IMR-90 (cell line): ENCODE data around the gene SLC8A3. TPM values are rescaled to one million over a fixed set of nuclear protein-coding genes. Genes with fewer than 3 reads are reported as not detected.

Source experiments
- ATAC-seq: fragments of 200-7000 bp; cut with Tn5 transposase; 2 replicates; pipeline ENCODE4 v1.9.1; 2020; ENCODE audit warnings: low read depth, mild to moderate bottlenecking, moderate library complexity
- BruUV-seq: library from RNA; stranded (reverse); fragments of 400-500 nt; replicated peaks from 2 replicates; lab custom pipeline; 2021; lab: Mats Ljungman, UMichigan
- CTCF ChIA-PET: fragments of 300-600 bp; formaldehyde crosslinking; extraction: SDS; loops from one replicate; lab custom pipeline; 2021; ENCODE audit warnings: antibody characterized with exemption; lab: Yijun Ruan, JAX
- POLR2A ChIA-PET: fragments of 300-600 bp; sonication (Branson Sonifier 250); formaldehyde crosslinking; loops from one replicate; lab custom pipeline; 2022; ENCODE audit warnings: antibody characterized with exemption; ENCODE audit not compliant: unreplicated experiment; lab: Charles Lee
- DNase-seq: peaks from one replicate; pipeline ENCODE4 v3.0.0; 2013
- H2AFZ ChIP-seq: replicated peaks from 2 replicates; pipeline ENCODE3; 2013; ENCODE audit warnings: low read length, mild to moderate bottlenecking; ENCODE audit not compliant: poor library complexity
- H2AK5ac ChIP-seq: 2 replicates; pipeline ENCODE4 v1.6.1; 2013; ENCODE audit warnings: low read depth, low read length, inconsistent platforms
- H2AK9ac ChIP-seq: replicated peaks from 2 replicates; pipeline ENCODE3; 2013; ENCODE audit warnings: mild to moderate bottlenecking, low read depth, low read length, moderate library complexity; ENCODE audit not compliant: poor library complexity
- H2BK120ac ChIP-seq: 2 replicates; pipeline ENCODE4 v1.6.1; 2013; ENCODE audit warnings: low read depth, low read length, inconsistent platforms
- H2BK15ac ChIP-seq: 3 replicates; pipeline ENCODE4 v1.6.1; 2013; ENCODE audit warnings: low read depth, low read length, inconsistent platforms
- H2BK20ac ChIP-seq: 2 replicates; pipeline ENCODE4 v1.6.1; 2013; ENCODE audit warnings: low read depth, mild to moderate bottlenecking, inconsistent platforms, low read length, moderate library complexity
- H2BK5ac ChIP-seq: 2 replicates; pipeline ENCODE4 v1.6.1; 2013; ENCODE audit warnings: mild to moderate bottlenecking, low read depth, low read length, inconsistent platforms; ENCODE audit not compliant: poor library complexity, severe bottlenecking
- H3K14ac ChIP-seq: replicated peaks from 2 replicates; pipeline ENCODE4 v1.6.1; 2013; ENCODE audit warnings: low read depth, low read length, inconsistent platforms
- H3K18ac ChIP-seq: 2 replicates; pipeline ENCODE4 v1.6.1; 2013; ENCODE audit warnings: low read depth, low read length, control low read depth
- H3K23ac ChIP-seq: 2 replicates; pipeline ENCODE4 v1.6.1; 2013; ENCODE audit warnings: low read depth, low read length, inconsistent platforms
- H3K27ac ChIP-seq: 2 replicates; pipeline ENCODE4 v1.5.1; 2013; ENCODE audit warnings: mild to moderate bottlenecking, control low read depth, low read length; ENCODE audit not compliant: insufficient read depth
- H3K27me3 ChIP-seq: 2 replicates; pipeline ENCODE4 v1.6.1; 2013; ENCODE audit warnings: low read length; ENCODE audit not compliant: control insufficient read depth, insufficient read depth
- H3K36me3 ChIP-seq: 2 replicates; pipeline ENCODE4 v1.6.1; 2013; ENCODE audit warnings: low read length, mixed read lengths; ENCODE audit not compliant: control insufficient read depth, insufficient read depth
- H3K4ac ChIP-seq: 2 replicates; pipeline ENCODE4 v1.6.1; 2013; ENCODE audit warnings: low read depth, low read length, inconsistent platforms
- H3K4me1 ChIP-seq: 2 replicates; pipeline ENCODE4 v1.6.1; 2013; ENCODE audit warnings: low read length, mixed read lengths; ENCODE audit not compliant: control insufficient read depth, insufficient read depth
- H3K4me2 ChIP-seq: 2 replicates; pipeline ENCODE4 v1.6.1; 2013; ENCODE audit warnings: low read depth, mild to moderate bottlenecking, control low read depth, low read length, moderate library complexity
- H3K4me3 ChIP-seq: 2 replicates; pipeline ENCODE4 v1.5.1; 2013; ENCODE audit warnings: low read depth, mild to moderate bottlenecking, control low read depth, low read length, moderate library complexity; ENCODE audit not compliant: insufficient read depth
- H3K56ac ChIP-seq: 2 replicates; pipeline ENCODE4 v1.6.1; 2013; ENCODE audit warnings: low read length, inconsistent platforms; ENCODE audit not compliant: insufficient read depth; ENCODE audit errors: extremely low read depth
- H3K79me1 ChIP-seq, 2 experiments: 2 replicates each; pipeline ENCODE4 v1.6.1; 2013; ENCODE audit warnings: low read length in 2 of 2, inconsistent platforms in 1 of 2, low read depth in 1 of 2
- H3K9ac ChIP-seq: 2 replicates; pipeline ENCODE4 v1.6.1; 2013; ENCODE audit warnings: low read depth, low read length, control low read depth
- H3K9me1 ChIP-seq: 2 replicates; pipeline ENCODE4 v1.6.1; 2013; ENCODE audit warnings: low read length, inconsistent platforms; ENCODE audit not compliant: insufficient read depth
- H3K9me3 ChIP-seq: 2 replicates; pipeline ENCODE4 v1.6.1; 2013; ENCODE audit warnings: low read length; ENCODE audit not compliant: control insufficient read depth, insufficient read depth
- H4K20me1 ChIP-seq: 2 replicates; pipeline ENCODE4 v1.6.1; 2013; ENCODE audit warnings: low read length, inconsistent platforms; ENCODE audit not compliant: insufficient read depth
- H4K5ac ChIP-seq: 2 replicates; pipeline ENCODE4 v1.6.1; 2013; ENCODE audit warnings: mild to moderate bottlenecking, low read depth, low read length, control low read depth
- H4K8ac ChIP-seq, 2 experiments: 2 replicates each; pipeline ENCODE4 v1.6.1; 2013; ENCODE audit warnings: low read depth in 2 of 2, low read length in 2 of 2, control low read depth in 1 of 2, inconsistent platforms in 1 of 2
- H4K91ac ChIP-seq: 2 replicates; pipeline ENCODE4 v1.6.1; 2013; ENCODE audit warnings: low read depth, low read length, inconsistent platforms; ENCODE audit not compliant: insufficient read depth
- BHLHE40 ChIP-seq: fragments of 150-350 bp; IDR thresholded peaks from 2 replicates; pipeline ENCODE4 v1.6.1; 2016; ENCODE audit warnings: mild to moderate bottlenecking, low read depth, low read length
- CEBPB ChIP-seq: IDR thresholded peaks from 2 replicates; pipeline ENCODE4 v1.6.1; 2012; ENCODE audit warnings: low read depth, low read length, improper control_type of control experiment
- CHD1 ChIP-seq: IDR thresholded peaks from 2 replicates; pipeline ENCODE4 v1.6.1; 2012; ENCODE audit warnings: low read depth, low read length, improper control_type of control experiment
- CTCF ChIP-seq: conservative IDR thresholded peaks from 2 replicates; pipeline ENCODE4 v1.5.1; 2012; ENCODE audit warnings: mild to moderate bottlenecking, low read depth, low read length, improper control_type of control experiment
- FOS ChIP-seq: fragments of 150-350 bp; IDR thresholded peaks from 2 replicates; pipeline ENCODE4 v1.6.1; 2016; ENCODE audit warnings: low read depth, low read length
- MAFK ChIP-seq: IDR thresholded peaks from 2 replicates; pipeline ENCODE4 v1.6.1; 2012; ENCODE audit warnings: low read depth, low read length, improper control_type of control experiment
- MAZ ChIP-seq: IDR thresholded peaks from 2 replicates; pipeline ENCODE4 v1.6.1; 2012; ENCODE audit warnings: low read depth, mild to moderate bottlenecking, low read length, improper control_type of control experiment, moderate library complexity, borderline replicate concordance
- MXI1 ChIP-seq: IDR thresholded peaks from 2 replicates; pipeline ENCODE4 v1.6.1; 2012; ENCODE audit warnings: low read depth, mild to moderate bottlenecking, low read length, moderate library complexity, borderline replicate concordance
- NFE2L2 ChIP-seq: fragments of 150-350 bp; IDR thresholded peaks from 2 replicates; pipeline ENCODE4 v1.6.1; 2016; ENCODE audit warnings: low read depth, mild to moderate bottlenecking, low read length
- POLR2A ChIP-seq: IDR thresholded peaks from 2 replicates; pipeline ENCODE4 v1.6.1; 2012; ENCODE audit warnings: mild to moderate bottlenecking, low read depth, low read length
- RAD21 ChIP-seq: IDR thresholded peaks from 2 replicates; pipeline ENCODE4 v1.6.1; 2012; ENCODE audit warnings: low read length, improper control_type of control experiment
- RCOR1 ChIP-seq: IDR thresholded peaks from 2 replicates; pipeline ENCODE4 v1.6.1; 2012; ENCODE audit warnings: mild to moderate bottlenecking, low read length, improper control_type of control experiment; ENCODE audit not compliant: insufficient replicate concordance
- RFX5 ChIP-seq: IDR thresholded peaks from 2 replicates; pipeline ENCODE4 v1.8.0; 2012; ENCODE audit warnings: low read depth, mild to moderate bottlenecking, low read length, moderate library complexity
- SMC3 ChIP-seq: fragments of 150-350 bp; IDR thresholded peaks from 2 replicates; pipeline ENCODE4 v1.6.1; 2016; ENCODE audit warnings: low read depth, mild to moderate bottlenecking, antibody characterized with exemption, low read length, moderate library complexity
- WGBS, 2 experiments: methylation state at CpG; one replicate each; pipeline versions ENCODE4 v1.1.5 to v1.1.7; 2013; ENCODE audit warnings: missing lambda C conversion rate in 2 of 2; ENCODE audit not compliant: insufficient read length in 1 of 2; ENCODE audit errors: extremely low coverage in 2 of 2; 5-methylcytosine and 5-hydroxymethylcytosine counted together
- dilution Hi-C: fragments of 300-500 bp; cut with HindIII; formaldehyde crosslinking; loops from one replicate; pipeline ENCODE4 v1.14.3; 2018; ENCODE audit warnings: low sequenced_read_pairs; ENCODE audit not compliant: unreplicated experiment
- in situ Hi-C: fragments of 300-500 bp; cut with MboI; formaldehyde crosslinking; loops from 3 replicates; pipeline ENCODE4 v1.14.3; 2019; ENCODE audit warnings: low sequenced_read_pairs, inconsistent platforms, mixed read lengths
- intact Hi-C: fragments of 100-400 bp; cut with micrococcal nuclease; formaldehyde crosslinking; loops from 2 replicates; pipeline ENCODE4 v1.10.0; 2022
- polyA plus RNA-seq, 3 experiments: library from polyadenylated mRNA; depleted of rRNA; stranded (reverse); fragments of >200 nt; gene quantifications; 2 replicates each; pipeline ENCODE4 v1.2.3, GENCODE V29; 2012; ENCODE audit warnings: low replicate concordance in 1 of 3
- total RNA-seq: library from RNA; depleted of rRNA; stranded (reverse); fragments of >200 nt; gene quantifications from 2 replicates; pipeline ENCODE4 v1.2.3, GENCODE V29; 2012
- TF ChIP-seq, protein P1 (sequence below): fragments of 150-350 bp; IDR thresholded peaks from 2 replicates; pipeline ENCODE4 v1.6.1; 2017; ENCODE audit warnings: mild to moderate bottlenecking, antibody characterized with exemption, low read length, low read depth
- TF ChIP-seq, protein P2 (sequence below): fragments of 150-350 bp; IDR thresholded peaks from 2 replicates; pipeline ENCODE4 v1.6.1; 2016; ENCODE audit warnings: low read depth, mild to moderate bottlenecking, low read length, moderate library complexity, borderline replicate concordance

The SLC8A3 gene
- total and polyA plus RNA-seq, 2 of the 4 experiments (the other 2 are of a cell fraction) = under 0.01 TPM; not detected in 1

DNA sequence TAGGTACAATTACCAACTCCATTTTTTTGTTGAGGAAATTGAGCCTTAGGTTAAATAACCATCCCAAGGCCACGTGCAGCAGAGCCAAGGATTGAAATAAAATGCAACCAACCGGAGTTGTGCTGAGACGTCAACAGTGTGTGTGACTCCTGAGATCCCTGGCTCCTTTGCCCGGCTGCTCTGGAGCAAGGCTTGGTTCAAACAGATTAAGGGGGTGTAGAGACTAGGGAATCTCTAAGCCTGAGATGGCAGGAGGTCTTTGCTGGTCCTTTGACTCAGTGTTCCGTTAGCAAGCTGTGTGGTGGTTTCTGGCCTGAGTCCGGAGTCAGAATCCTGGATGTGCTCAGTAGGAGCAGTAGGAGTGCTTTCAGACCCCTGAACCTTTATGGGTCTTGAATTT, 1.4 kb upstream of the SLC8A3 start:
- H2BK20ac ChIP-seq = no peak overlapping the region
- TF ChIP-seq CHD1 = no peak
- no peak for TF ChIP-seq SMC3
- TF ChIP-seq RCOR1 = no peak
- TF ChIP-seq CEBPB = no peak
- no peak for TF ChIP-seq MAFK
- TF ChIP-seq, protein P1, sequence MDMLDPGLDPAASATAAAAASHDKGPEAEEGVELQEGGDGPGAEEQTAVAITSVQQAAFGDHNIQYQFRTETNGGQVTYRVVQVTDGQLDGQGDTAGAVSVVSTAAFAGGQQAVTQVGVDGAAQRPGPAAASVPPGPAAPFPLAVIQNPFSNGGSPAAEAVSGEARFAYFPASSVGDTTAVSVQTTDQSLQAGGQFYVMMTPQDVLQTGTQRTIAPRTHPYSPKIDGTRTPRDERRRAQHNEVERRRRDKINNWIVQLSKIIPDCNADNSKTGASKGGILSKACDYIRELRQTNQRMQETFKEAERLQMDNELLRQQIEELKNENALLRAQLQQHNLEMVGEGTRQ = no peak
- no peak for TF ChIP-seq POLR2A
- TF ChIP-seq CTCF = no peak
- TF ChIP-seq MAZ = no peak
- no peak for TF ChIP-seq NFE2L2
- TF ChIP-seq, protein P2, sequence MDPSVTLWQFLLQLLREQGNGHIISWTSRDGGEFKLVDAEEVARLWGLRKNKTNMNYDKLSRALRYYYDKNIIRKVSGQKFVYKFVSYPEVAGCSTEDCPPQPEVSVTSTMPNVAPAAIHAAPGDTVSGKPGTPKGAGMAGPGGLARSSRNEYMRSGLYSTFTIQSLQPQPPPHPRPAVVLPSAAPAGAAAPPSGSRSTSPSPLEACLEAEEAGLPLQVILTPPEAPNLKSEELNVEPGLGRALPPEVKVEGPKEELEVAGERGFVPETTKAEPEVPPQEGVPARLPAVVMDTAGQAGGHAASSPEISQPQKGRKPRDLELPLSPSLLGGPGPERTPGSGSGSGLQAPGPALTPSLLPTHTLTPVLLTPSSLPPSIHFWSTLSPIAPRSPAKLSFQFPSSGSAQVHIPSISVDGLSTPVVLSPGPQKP = no peak
- TF ChIP-seq RFX5 = no peak
- no peak for TF ChIP-seq MXI1
- no peak for TF ChIP-seq BHLHE40
- TF ChIP-seq FOS = no peak
- no peak for TF ChIP-seq RAD21
- DNase-seq = no peak
- intact Hi-C loops = no loop called here
- H4K91ac ChIP-seq = no peak overlapping the region
- no peak overlapping the region for H3K14ac ChIP-seq
- no peak overlapping the region for H3K4me3 ChIP-seq
- H4K20me1 ChIP-seq = no peaks in the 10 kb centered on the region
- H3K9me3 ChIP-seq = no peaks in the 10 kb centered on the region
- no peak for ATAC-seq
- H2AK9ac ChIP-seq = no peak overlapping the region
- no peak overlapping the region for H2BK5ac ChIP-seq
- no peak overlapping the region for H4K5ac ChIP-seq
- 86% methylated on average over 2 of the region's 6 CpGs; no CpG with 5 or more reads in 1 of the 2 experiments for WGBS, 2 experiments
- H3K23ac ChIP-seq = no peak overlapping the region
- dilution Hi-C loops = no loop called here
- H3K9ac ChIP-seq = no peak overlapping the region
- no peak overlapping the region for H2AK5ac ChIP-seq
- no peaks in the 10 kb centered on the region for H3K79me1 ChIP-seq
- no peak overlapping the region for H2AFZ ChIP-seq
- H3K4ac ChIP-seq = no peak overlapping the region
- H3K27ac ChIP-seq = no peak overlapping the region
- ChIA-PET CTCF (no interaction called here), POLR2A (no interaction called here)
- no peak overlapping the region for H3K18ac ChIP-seq
- H2BK120ac ChIP-seq = no peak overlapping the region
- H3K27me3 ChIP-seq = peaks cover 19% of the 10 kb centered on the region
- no peak overlapping the region for H2BK15ac ChIP-seq
- no peaks in the 10 kb centered on the region for H3K9me1 ChIP-seq
- no peak overlapping the region for H4K8ac ChIP-seq
- no peaks in the 10 kb centered on the region for H3K36me3 ChIP-seq
- H3K56ac ChIP-seq = no peak overlapping the region
- in situ Hi-C loops = no loop called here
- H3K4me1 ChIP-seq = no peaks in the 10 kb centered on the region; the same call in 1 of the 2 replicates
- BruUV-seq = no TSS peak
- no peak overlapping the region for H3K4me2 ChIP-seq
